HG02642 (cell line): ENCODE measurements around the gene UBE2L5.
A peak's percentile ranks its signal among the peaks of the same experiment; 100 is the strongest.

Source experiments
- ATAC-seq: cut with Tn5 transposase; IDR thresholded peaks from one replicate; pipeline ENCODE4 v1.9.1; 2021; ENCODE audit warnings: mild to moderate bottlenecking; ENCODE audit not compliant: unreplicated experiment, poor library complexity

The UBE2L5 gene

GRCh38 chr13:30465593-30466357, 43.5 kb downstream of the UBE2L5 start, which contains the start of gene HMGB1:
Gene HMGB1, minus strand, starts transcription at chr13:30465936. Its CDS starts 2,256 bp downstream, at chr13:30463680.
- ATAC-seq: peak; percentile 89

GRCh38 chr13:30466358-30466714, 44.0 kb downstream of the UBE2L5 start:
- ATAC-seq: no peak

GRCh38 chr13:30466841-30467252, 44.6 kb downstream of the UBE2L5 start:
- no peak for ATAC-seq

GRCh38 chr13:30473675-30474074, 51.4 kb downstream of the UBE2L5 start:
- ATAC-seq: no peak

GRCh38 chr13:30477346-30478195, 55.3 kb downstream of the UBE2L5 start:
- peak; percentile 80 for ATAC-seq
